ENCODE data around the gene SOX6. TPM values are rescaled to one million over a fixed set of nuclear protein-coding genes. Genes with fewer than 3 reads are reported as not detected.

The SOX6 gene
- polyA plus RNA-seq, 3 donors: not detected

GRCh38 chr11:16097543-16097942 is 258.8 kb downstream of the SOX6 start:
- no peak overlapping the region for H3K4me2 ChIP-seq (replicated peaks; ENCODE audit: extremely low read depth, low read length, poor library complexity, severe bottlenecking)
- no peaks in the 10 kb centered on the region for H3K79me2 ChIP-seq (ENCODE audit: insufficient read depth, low read length)
- H3K4me1 ChIP-seq (ENCODE audit: control insufficient read depth in 1 of 2, insufficient read depth in 2 of 2, low read length in 2 of 2): no peaks in the 10 kb centered on the region
- H3K4me3 ChIP-seq (replicated peaks in 1 of 3; ENCODE audit: low read depth in 2 of 3, low read length in 3 of 3): no peak overlapping the region
- WGBS (ENCODE audit: insufficient coverage): 94% methylated on average over 2 of the region's 2 CpGs
- no peaks in the 10 kb centered on the region for H3K27me3 ChIP-seq (ENCODE audit: control insufficient read depth in 2 of 2, insufficient read depth in 2 of 2, low read length in 2 of 2)
- no peak overlapping the region for H3K27ac ChIP-seq (ENCODE audit: low read depth in 1 of 2, low read length in 2 of 2)
- no peaks in the 10 kb centered on the region for H3K27me3 Mint-ChIP-seq (ENCODE audit: low read depth in 3 of 3)
- no peaks in the 10 kb centered on the region for H3K36me3 Mint-ChIP-seq
- H4K20me1 ChIP-seq (ENCODE audit: insufficient read depth, low read length): no peaks in the 10 kb centered on the region
- H3K4me1 Mint-ChIP-seq: no peaks in the 10 kb centered on the region
- no peaks in the 10 kb centered on the region for H3K9me3 ChIP-seq (replicated peaks in 1 of 2; ENCODE audit: control insufficient read depth in 1 of 2, insufficient read depth in 1 of 2, low read length in 2 of 2)
- peaks cover 0 to 4% (median 0%) of the 10 kb centered on the region in 7 donors for H3K9me3 Mint-ChIP-seq
- no peak for TF ChIP-seq CTCF (IDR thresholded peaks at IDR 0.05)
- no peaks in the 10 kb centered on the region for H3K36me3 ChIP-seq (replicated peaks in 1 of 2; ENCODE audit: control insufficient read depth in 1 of 2, insufficient read depth in 2 of 2, low read length in 2 of 2)
- no peak overlapping the region for H3K4me3 Mint-ChIP-seq
- H2AFZ ChIP-seq (ENCODE audit: insufficient read depth, low read depth, low read length, poor library complexity, severe bottlenecking): no peak overlapping the region
- H3K9ac ChIP-seq (ENCODE audit: insufficient read depth, low read length, poor library complexity, severe bottlenecking): no peak overlapping the region
- no peak for DNase-seq
- H3K27ac Mint-ChIP-seq: no peak overlapping the region
- intact Hi-C loops (cut with micrococcal nuclease): no loop called here

GRCh38 chr11:16096336-16096735 is 260.0 kb downstream of the SOX6 start:
- no peaks in the 10 kb centered on the region for H3K36me3 Mint-ChIP-seq
- WGBS (ENCODE audit: insufficient coverage): no CpG with 5 or more reads among the region's 2 CpGs
- H2AFZ ChIP-seq (ENCODE audit: insufficient read depth, low read depth, low read length, poor library complexity, severe bottlenecking): no peak overlapping the region

More at GRCh38 chr11:16096336-16096735, 260.0 kb downstream of the SOX6 start:
- Histone ChIP-seq H3K27me3 (ENCODE audit: control insufficient read depth in 2 of 2, insufficient read depth in 2 of 2, low read length in 2 of 2) (no peaks in the 10 kb centered on the region), H3K4me1 (ENCODE audit: control insufficient read depth in 1 of 2, insufficient read depth in 2 of 2, low read length in 2 of 2) (no peaks in the 10 kb centered on the region), H3K4me2 (replicated peaks; ENCODE audit: extremely low read depth, low read length, poor library complexity, severe bottlenecking) (no peak overlapping the region), H3K9ac (ENCODE audit: insufficient read depth, low read length, poor library complexity, severe bottlenecking) (no peak overlapping the region), H3K79me2 (ENCODE audit: insufficient read depth, low read length) (no peaks in the 10 kb centered on the region), H3K9me3 (replicated peaks in 1 of 2; ENCODE audit: control insufficient read depth in 1 of 2, insufficient read depth in 1 of 2, low read length in 2 of 2) (no peaks in the 10 kb centered on the region), H3K36me3 (replicated peaks in 1 of 2; ENCODE audit: control insufficient read depth in 1 of 2, insufficient read depth in 2 of 2, low read length in 2 of 2) (no peaks in the 10 kb centered on the region), H4K20me1 (ENCODE audit: insufficient read depth, low read length) (no peaks in the 10 kb centered on the region), H3K4me3 (replicated peaks in 1 of 3; ENCODE audit: low read depth in 2 of 3, low read length in 3 of 3) (no peak overlapping the region), H3K27ac (ENCODE audit: low read depth in 1 of 2, low read length in 2 of 2) (no peak overlapping the region)
- peaks cover 0 to 2% (median 0%) of the 10 kb centered on the region in 7 donors for H3K9me3 Mint-ChIP-seq
- no peak overlapping the region for H3K4me3 Mint-ChIP-seq
- intact Hi-C loops (cut with micrococcal nuclease): no loop called here
- no peak overlapping the region for H3K27ac Mint-ChIP-seq
- no peak for DNase-seq
- H3K4me1 Mint-ChIP-seq: no peaks in the 10 kb centered on the region
- H3K27me3 Mint-ChIP-seq (ENCODE audit: low read depth in 3 of 3): peaks cover 0 to 2% (median 2%) of the 10 kb centered on the region in 3 donors
- no peak for TF ChIP-seq CTCF (IDR thresholded peaks at IDR 0.05)
